ENCODE results near the gene KRT27. TPM values are rescaled to one million over a fixed set of nuclear protein-coding genes. Genes with fewer than 3 reads are reported as not detected.

The KRT27 gene
- total RNA-seq, 1 donor from 2014 or later: not detected

- Histone ChIP-seq H3K27me3 (ENCODE audit: control insufficient read depth, insufficient read depth, low read length) (no peaks in the 10 kb centered on the region), H3K4me3 (ENCODE audit: low read depth, low read length) (no peak overlapping the region), H3K36me3 (ENCODE audit: control insufficient read depth, insufficient read depth, low read length) (no peaks in the 10 kb centered on the region)
- no peak for DNase-seq (ENCODE audit: low read depth)
- no peak for FAIRE-seq
- no peak for TF ChIP-seq CTCF (IDR thresholded peaks at IDR 0.05; ENCODE audit: insufficient read depth, low read length, severe bottlenecking)
Observed at GRCh38 chr17:40824015-40824832, 41.9 kb upstream of the KRT27 start.

GRCh38 chr17:40822132-40822812, 39.9 kb upstream of the KRT27 start, which contains the start of gene KRT10:
KRT10 (minus strand) TSS chr17:40822614; CDS start chr17:40822585, 29 bp downstream.
- no peak within 1 kb of the TSS for H3K4me3 ChIP-seq (ENCODE audit: low read depth, low read length)
- FAIRE-seq (no peak), DNase-seq (ENCODE audit: low read depth) (no peak)
- no peaks in the 10 kb centered on the region for H3K27me3 ChIP-seq (ENCODE audit: control insufficient read depth, insufficient read depth, low read length)
- H3K36me3 ChIP-seq (ENCODE audit: control insufficient read depth, insufficient read depth, low read length): peaks cover 2% of the 10 kb centered on the region
- TF ChIP-seq CTCF (IDR thresholded peaks at IDR 0.05; ENCODE audit: insufficient read depth, low read length, severe bottlenecking): no peak

- TF ChIP-seq CTCF (IDR thresholded peaks at IDR 0.05; ENCODE audit: insufficient read depth, low read length, severe bottlenecking): no peak
- no peak for DNase-seq (ENCODE audit: low read depth)
- Histone ChIP-seq H3K36me3 (ENCODE audit: control insufficient read depth, insufficient read depth, low read length) (peaks cover 3% of the 10 kb centered on the region), H3K27me3 (ENCODE audit: control insufficient read depth, insufficient read depth, low read length) (no peaks in the 10 kb centered on the region), H3K4me3 (ENCODE audit: low read depth, low read length) (no peak overlapping the region)
- FAIRE-seq: no peak
Observed at GRCh38 chr17:40821536-40821935, 39.2 kb upstream of the KRT27 start.

- H3K27me3 ChIP-seq (ENCODE audit: control insufficient read depth, insufficient read depth, low read length): no peaks in the 10 kb centered on the region
- DNase-seq (ENCODE audit: low read depth): no peak
- no peak overlapping the region for H3K4me3 ChIP-seq (ENCODE audit: low read depth, low read length)
- H3K36me3 ChIP-seq (ENCODE audit: control insufficient read depth, insufficient read depth, low read length): peaks cover 3% of the 10 kb centered on the region
- TF ChIP-seq CTCF (IDR thresholded peaks at IDR 0.05; ENCODE audit: insufficient read depth, low read length, severe bottlenecking): no peak
- no peak for FAIRE-seq
Observed at GRCh38 chr17:40820228-40820838, 38.0 kb upstream of the KRT27 start.

GRCh38 chr17:40819528-40820125, 37.3 kb upstream of the KRT27 start:
- FAIRE-seq (no peak), DNase-seq (ENCODE audit: low read depth) (no peak)
- Histone ChIP-seq H3K36me3 (ENCODE audit: control insufficient read depth, insufficient read depth, low read length) (peaks cover 3% of the 10 kb centered on the region), H3K27me3 (ENCODE audit: control insufficient read depth, insufficient read depth, low read length) (no peaks in the 10 kb centered on the region), H3K4me3 (ENCODE audit: low read depth, low read length) (peak overlapping the region; percentile 60)
- TF ChIP-seq CTCF (IDR thresholded peaks at IDR 0.05; ENCODE audit: insufficient read depth, low read length, severe bottlenecking): no peak
